ENCODE data around the gene CREB3L2.

Gene CREB3L2

GRCh38 chr7:137940218-137940617, 61.7 kb downstream of the CREB3L2 start:
- peaks cover 56% of the 10 kb centered on the region for H3K4me1 ChIP-seq (ENCODE audit: control insufficient read depth, insufficient read depth, low read length)

GRCh38 chr7:137937202-137937560, 64.7 kb downstream of the CREB3L2 start:
- Histone ChIP-seq H3K9ac (ENCODE audit: low read length) (no peak overlapping the region), H3K4me1 (ENCODE audit: control insufficient read depth, insufficient read depth, low read length) (peaks cover 62% of the 10 kb centered on the region), H3K27ac (ENCODE audit: low read depth, low read length) (peak overlapping the region; percentile 1; the same call in 1 of the 2 replicates), H3K4me3 (ENCODE audit: low read depth, low read length) (no peak overlapping the region), H3K27me3 (ENCODE audit: control insufficient read depth, insufficient read depth, low read length) (no peaks in the 10 kb centered on the region), H3K36me3 (ENCODE audit: control insufficient read depth, insufficient read depth, low read length) (no peaks in the 10 kb centered on the region), H3K9me3 (ENCODE audit: control insufficient read depth, insufficient read depth, low read depth, low read length) (no peaks in the 10 kb centered on the region)

More at GRCh38 chr7:137940218-137940617, 61.7 kb downstream of the CREB3L2 start:
- no peak overlapping the region for H3K9ac ChIP-seq (ENCODE audit: low read length)
- no peaks in the 10 kb centered on the region for H3K9me3 ChIP-seq (ENCODE audit: control insufficient read depth, insufficient read depth, low read depth, low read length)
- H3K27me3 ChIP-seq (ENCODE audit: control insufficient read depth, insufficient read depth, low read length): no peaks in the 10 kb centered on the region
- no peaks in the 10 kb centered on the region for H3K36me3 ChIP-seq (ENCODE audit: control insufficient read depth, insufficient read depth, low read length)
- H3K4me3 ChIP-seq (ENCODE audit: low read depth, low read length): no peak overlapping the region
- no peak overlapping the region for H3K27ac ChIP-seq (ENCODE audit: low read depth, low read length)

- Histone ChIP-seq H3K9me3 (ENCODE audit: control insufficient read depth, insufficient read depth, low read depth, low read length) (no peaks in the 10 kb centered on the region), H3K36me3 (ENCODE audit: control insufficient read depth, insufficient read depth, low read length) (no peaks in the 10 kb centered on the region), H3K4me1 (ENCODE audit: control insufficient read depth, insufficient read depth, low read length) (peaks cover 62% of the 10 kb centered on the region), H3K27me3 (ENCODE audit: control insufficient read depth, insufficient read depth, low read length) (no peaks in the 10 kb centered on the region), H3K4me3 (ENCODE audit: low read depth, low read length) (no peak overlapping the region), H3K9ac (ENCODE audit: low read length) (no peak overlapping the region), H3K27ac (ENCODE audit: low read depth, low read length) (peak overlapping the region; percentile 1; the same call in 1 of the 2 replicates)
Observed at GRCh38 chr7:137936509-137937201, 65.2 kb downstream of the CREB3L2 start.

- no peaks in the 10 kb centered on the region for H3K27me3 ChIP-seq (ENCODE audit: control insufficient read depth, insufficient read depth, low read length)
- no peak overlapping the region for H3K27ac ChIP-seq (ENCODE audit: low read depth, low read length)
- H3K4me1 ChIP-seq (ENCODE audit: control insufficient read depth, insufficient read depth, low read length): peaks cover 59% of the 10 kb centered on the region
- H3K9me3 ChIP-seq (ENCODE audit: control insufficient read depth, insufficient read depth, low read depth, low read length): no peaks in the 10 kb centered on the region
- H3K9ac ChIP-seq (ENCODE audit: low read length): no peak overlapping the region
- H3K4me3 ChIP-seq (ENCODE audit: low read depth, low read length): no peak overlapping the region
- H3K36me3 ChIP-seq (ENCODE audit: control insufficient read depth, insufficient read depth, low read length): no peaks in the 10 kb centered on the region
Observed at GRCh38 chr7:137935884-137936508, 65.9 kb downstream of the CREB3L2 start.

- Histone ChIP-seq H3K4me1 (ENCODE audit: control insufficient read depth, insufficient read depth, low read length) (peaks cover 53% of the 10 kb centered on the region), H3K9ac (ENCODE audit: low read length) (no peak overlapping the region), H3K9me3 (ENCODE audit: control insufficient read depth, insufficient read depth, low read depth, low read length) (no peaks in the 10 kb centered on the region), H3K27ac (ENCODE audit: low read depth, low read length) (no peak overlapping the region), H3K27me3 (ENCODE audit: control insufficient read depth, insufficient read depth, low read length) (no peaks in the 10 kb centered on the region), H3K4me3 (ENCODE audit: low read depth, low read length) (no peak overlapping the region), H3K36me3 (ENCODE audit: control insufficient read depth, insufficient read depth, low read length) (no peaks in the 10 kb centered on the region)
Observed at GRCh38 chr7:137934941-137935883, 66.7 kb downstream of the CREB3L2 start.

GRCh38 chr7:137934176-137934826, 67.6 kb downstream of the CREB3L2 start:
- H3K9me3 ChIP-seq (ENCODE audit: control insufficient read depth, insufficient read depth, low read depth, low read length): no peaks in the 10 kb centered on the region
- H3K36me3 ChIP-seq (ENCODE audit: control insufficient read depth, insufficient read depth, low read length): no peaks in the 10 kb centered on the region
- no peak overlapping the region for H3K9ac ChIP-seq (ENCODE audit: low read length)
- H3K4me3 ChIP-seq (ENCODE audit: low read depth, low read length): no peak overlapping the region
- H3K4me1 ChIP-seq (ENCODE audit: control insufficient read depth, insufficient read depth, low read length): peaks cover 49% of the 10 kb centered on the region
- H3K27me3 ChIP-seq (ENCODE audit: control insufficient read depth, insufficient read depth, low read length): no peaks in the 10 kb centered on the region
- no peak overlapping the region for H3K27ac ChIP-seq (ENCODE audit: low read depth, low read length)

GRCh38 chr7:137933270-137934017, 68.4 kb downstream of the CREB3L2 start:
- no peak overlapping the region for H3K4me3 ChIP-seq (ENCODE audit: low read depth, low read length)
- H3K9ac ChIP-seq (ENCODE audit: low read length): no peak overlapping the region
- H3K27me3 ChIP-seq (ENCODE audit: control insufficient read depth, insufficient read depth, low read length): no peaks in the 10 kb centered on the region

GRCh38 chr7:137932881-137933269, 69.0 kb downstream of the CREB3L2 start:
- Histone ChIP-seq H3K4me3 (ENCODE audit: low read depth, low read length) (no peak overlapping the region), H3K9ac (ENCODE audit: low read length) (no peak overlapping the region), H3K27ac (ENCODE audit: low read depth, low read length) (no peak overlapping the region), H3K4me1 (ENCODE audit: control insufficient read depth, insufficient read depth, low read length) (peaks cover 49% of the 10 kb centered on the region), H3K36me3 (ENCODE audit: control insufficient read depth, insufficient read depth, low read length) (peaks cover 2% of the 10 kb centered on the region), H3K27me3 (ENCODE audit: control insufficient read depth, insufficient read depth, low read length) (no peaks in the 10 kb centered on the region), H3K9me3 (ENCODE audit: control insufficient read depth, insufficient read depth, low read depth, low read length) (no peaks in the 10 kb centered on the region)

More at GRCh38 chr7:137933270-137934017, 68.4 kb downstream of the CREB3L2 start:
- Histone ChIP-seq H3K9me3 (ENCODE audit: control insufficient read depth, insufficient read depth, low read depth, low read length) (no peaks in the 10 kb centered on the region), H3K36me3 (ENCODE audit: control insufficient read depth, insufficient read depth, low read length) (no peaks in the 10 kb centered on the region), H3K4me1 (ENCODE audit: control insufficient read depth, insufficient read depth, low read length) (peaks cover 49% of the 10 kb centered on the region), H3K27ac (ENCODE audit: low read depth, low read length) (no peak overlapping the region)

GRCh38 chr7:137931823-137932222, 70.1 kb downstream of the CREB3L2 start:
- peaks cover 43% of the 10 kb centered on the region for H3K4me1 ChIP-seq (ENCODE audit: control insufficient read depth, insufficient read depth, low read length)
- H3K36me3 ChIP-seq (ENCODE audit: control insufficient read depth, insufficient read depth, low read length): peaks cover 13% of the 10 kb centered on the region
- no peak overlapping the region for H3K27ac ChIP-seq (ENCODE audit: low read depth, low read length)
- H3K9ac ChIP-seq (ENCODE audit: low read length): no peak overlapping the region
- H3K9me3 ChIP-seq (ENCODE audit: control insufficient read depth, insufficient read depth, low read depth, low read length): no peaks in the 10 kb centered on the region
- H3K27me3 ChIP-seq (ENCODE audit: control insufficient read depth, insufficient read depth, low read length): no peaks in the 10 kb centered on the region
- no peak overlapping the region for H3K4me3 ChIP-seq (ENCODE audit: low read depth, low read length)

GRCh38 chr7:137930581-137930980, 71.3 kb downstream of the CREB3L2 start:
- Histone ChIP-seq H3K9me3 (ENCODE audit: control insufficient read depth, insufficient read depth, low read depth, low read length) (no peaks in the 10 kb centered on the region), H3K4me3 (ENCODE audit: low read depth, low read length) (no peak overlapping the region), H3K9ac (ENCODE audit: low read length) (no peak overlapping the region), H3K27me3 (ENCODE audit: control insufficient read depth, insufficient read depth, low read length) (no peaks in the 10 kb centered on the region), H3K27ac (ENCODE audit: low read depth, low read length) (no peak overlapping the region), H3K36me3 (ENCODE audit: control insufficient read depth, insufficient read depth, low read length) (peaks cover 22% of the 10 kb centered on the region), H3K4me1 (ENCODE audit: control insufficient read depth, insufficient read depth, low read length) (peaks cover 31% of the 10 kb centered on the region)

All from HUES6 (cell line).